ENCODE data around the gene ARID1A.
"Not testable (repeated sequence)": the region's sequence is repeated elsewhere in the genome, so short reads cannot be mapped to it uniquely, and the experiment has no call there.

The ARID1A gene

DNA sequence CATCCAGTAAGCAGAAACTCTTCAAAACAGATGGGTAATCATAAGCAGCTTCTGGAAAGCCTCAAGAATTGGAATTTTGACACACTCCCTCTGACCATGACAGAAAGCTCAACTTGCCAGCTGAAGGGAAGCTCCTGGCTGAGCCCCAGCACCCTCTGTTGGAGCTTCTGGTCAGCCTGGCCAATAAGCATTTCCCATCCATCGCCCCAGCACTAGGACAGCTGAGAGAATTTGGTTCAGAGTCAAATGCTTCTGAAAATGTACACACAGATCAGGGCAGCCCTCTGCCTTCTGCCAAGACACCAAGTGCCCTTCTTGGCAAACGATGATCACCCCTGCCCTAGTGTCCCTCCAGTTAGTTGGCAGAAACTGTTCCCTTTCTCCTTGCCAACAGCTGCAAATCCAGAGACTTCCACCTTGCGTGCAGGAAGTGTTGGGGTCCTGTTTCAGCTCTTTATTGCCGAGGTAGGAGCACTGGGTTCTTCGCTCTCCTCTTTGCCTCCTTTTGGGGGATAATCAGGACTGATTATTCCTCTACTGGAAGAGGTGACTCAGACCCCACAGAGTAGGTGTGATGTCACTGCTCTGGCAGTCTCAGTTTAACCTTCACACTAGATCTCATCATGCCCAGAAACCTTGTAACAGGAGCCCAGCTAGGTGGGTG is 103.8 kb downstream of the ARID1A start:
- peak overlapping the region; percentile 71 for H3K27ac ChIP-seq

DNA sequence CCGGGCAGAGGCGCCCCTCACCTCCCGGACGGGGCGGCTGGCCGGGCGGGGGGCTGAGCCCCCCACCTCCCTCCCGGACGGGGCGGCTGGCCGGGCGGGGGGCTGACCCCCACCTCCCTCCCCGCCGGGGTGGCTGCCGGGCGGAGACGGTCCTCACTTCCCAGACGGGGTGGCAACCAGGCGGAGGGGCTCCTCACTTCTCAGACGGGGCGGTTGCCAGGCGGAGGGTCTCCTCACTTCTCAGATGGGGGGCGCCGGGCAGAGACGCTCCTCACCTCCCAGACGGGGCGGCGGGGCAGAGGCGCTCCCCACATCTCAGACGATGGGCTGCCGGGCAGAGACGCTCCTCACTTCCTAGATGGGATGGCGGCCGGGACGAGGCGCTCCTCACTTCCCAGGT is 108.1 kb downstream of the ARID1A start:
- not testable (repeated sequence) for H3K27ac ChIP-seq

More for the DNA sequence above, 103.8 kb downstream of the ARID1A start:
- TF ChIP-seq, protein P1, sequence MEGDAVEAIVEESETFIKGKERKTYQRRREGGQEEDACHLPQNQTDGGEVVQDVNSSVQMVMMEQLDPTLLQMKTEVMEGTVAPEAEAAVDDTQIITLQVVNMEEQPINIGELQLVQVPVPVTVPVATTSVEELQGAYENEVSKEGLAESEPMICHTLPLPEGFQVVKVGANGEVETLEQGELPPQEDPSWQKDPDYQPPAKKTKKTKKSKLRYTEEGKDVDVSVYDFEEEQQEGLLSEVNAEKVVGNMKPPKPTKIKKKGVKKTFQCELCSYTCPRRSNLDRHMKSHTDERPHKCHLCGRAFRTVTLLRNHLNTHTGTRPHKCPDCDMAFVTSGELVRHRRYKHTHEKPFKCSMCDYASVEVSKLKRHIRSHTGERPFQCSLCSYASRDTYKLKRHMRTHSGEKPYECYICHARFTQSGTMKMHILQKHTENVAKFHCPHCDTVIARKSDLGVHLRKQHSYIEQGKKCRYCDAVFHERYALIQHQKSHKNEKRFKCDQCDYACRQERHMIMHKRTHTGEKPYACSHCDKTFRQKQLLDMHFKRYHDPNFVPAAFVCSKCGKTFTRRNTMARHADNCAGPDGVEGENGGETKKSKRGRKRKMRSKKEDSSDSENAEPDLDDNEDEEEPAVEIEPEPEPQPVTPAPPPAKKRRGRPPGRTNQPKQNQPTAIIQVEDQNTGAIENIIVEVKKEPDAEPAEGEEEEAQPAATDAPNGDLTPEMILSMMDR (conservative IDR thresholded peaks at IDR 0.05), result no peak
- TF ChIP-seq ZFX (IDR thresholded peaks at IDR 0.05), result no peak

- not testable (repeated sequence) for H3K27ac ChIP-seq
- TF ChIP-seq, protein P1 (conservative IDR thresholded peaks at IDR 0.05), result peak; percentile 86
These were observed 114.3 kb downstream of the ARID1A start for GRCh38 chr1:26810105-26810504.

DNA sequence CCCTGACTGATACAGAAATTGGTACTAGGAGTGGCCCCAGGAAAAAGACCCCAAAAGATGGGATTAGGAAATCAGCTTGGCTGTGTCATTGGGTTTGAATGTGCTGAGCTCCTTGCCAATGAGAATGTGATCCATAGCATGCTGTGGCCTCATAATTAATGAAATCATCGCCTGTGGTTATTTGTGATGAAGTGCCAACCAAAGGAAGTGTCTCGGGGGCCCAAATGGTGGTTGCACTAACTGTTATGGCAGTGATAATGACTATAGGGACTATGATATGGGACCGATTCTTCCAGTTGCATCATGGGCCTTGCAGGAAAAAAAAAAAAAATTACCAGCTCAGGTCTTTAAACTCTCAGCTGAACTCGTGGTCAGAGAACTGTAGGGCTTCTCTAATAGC is 115.2 kb downstream of the ARID1A start:
- no peak for TF ChIP-seq ZFX (IDR thresholded peaks at IDR 0.05)
- TF ChIP-seq, protein P1 (conservative IDR thresholded peaks at IDR 0.05), result no peak
- H3K27ac ChIP-seq, result no peak overlapping the region

- no peak for TF ChIP-seq ZFX (IDR thresholded peaks at IDR 0.05)
- TF ChIP-seq, protein P1 (conservative IDR thresholded peaks at IDR 0.05), result no peak
- no peak overlapping the region for H3K27ac ChIP-seq
These were observed 115.9 kb downstream of the ARID1A start for GRCh38 chr1:26811708-26812107.

DNA sequence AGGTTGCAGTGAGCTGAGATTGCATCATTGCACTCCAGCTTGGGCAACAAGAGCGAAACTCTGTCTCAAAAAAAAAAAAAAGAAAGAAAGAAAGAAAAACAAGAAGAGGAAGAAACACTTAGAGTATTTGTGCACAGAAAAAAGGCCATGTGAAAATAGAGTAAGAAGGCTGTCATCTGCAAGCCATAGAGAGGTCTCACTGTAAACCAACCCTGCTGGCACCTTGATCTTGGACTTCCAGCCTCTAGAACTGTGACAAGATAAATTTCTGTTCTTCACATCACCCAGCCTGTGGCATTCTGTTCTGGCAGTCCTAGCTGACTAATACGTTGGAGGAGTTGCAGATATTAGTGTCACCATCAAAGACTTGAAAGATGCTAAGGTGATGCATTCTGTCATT is 118.6 kb downstream of the ARID1A start:
- H3K27ac ChIP-seq, result no peak overlapping the region
- no peak for TF ChIP-seq ZFX (IDR thresholded peaks at IDR 0.05)
- TF ChIP-seq, protein P1 (conservative IDR thresholded peaks at IDR 0.05), result no peak

- no peak for TF ChIP-seq ZFX (IDR thresholded peaks at IDR 0.05)
- TF ChIP-seq, protein P1 (conservative IDR thresholded peaks at IDR 0.05), result no peak
- no peak overlapping the region for H3K27ac ChIP-seq
These were observed 119.1 kb downstream of the ARID1A start for GRCh38 chr1:26814893-26815292.

GRCh38 chr1:26820784-26821269 is 125.0 kb downstream of the ARID1A start:
- no peak overlapping the region for H3K27ac ChIP-seq
- TF ChIP-seq, protein P1 (conservative IDR thresholded peaks at IDR 0.05), result no peak
- no peak for TF ChIP-seq ZFX (IDR thresholded peaks at IDR 0.05)

All from C4-2B (cell line).